ENCODE results near the gene LPGAT1.

- TF ChIP-seq CTCF (conservative IDR thresholded peaks at IDR 0.05) (no peak), ZFX (IDR thresholded peaks at IDR 0.05) (no peak)
These were observed 81.3 kb downstream of the LPGAT1 start for GRCh38 chr1:211749251-211749650.
